H1 (cell line): ENCODE results near the gene EXD3. TPM values are rescaled to one million over a fixed set of nuclear protein-coding genes. Genes with fewer than 3 reads are reported as not detected.
A peak's percentile ranks its signal among the peaks of the same experiment; 100 is the strongest.

Experiments used
- CTCF ChIA-PET: fragments of 300-600 bp; sonication (Branson Sonifier 250); formaldehyde crosslinking; loops from one replicate; lab custom pipeline; 2021; ENCODE audit not compliant: partially characterized antibody; lab: Charles Lee
- POLR2A ChIA-PET: fragments of 300-600 bp; sonication (Branson Sonifier 250); formaldehyde crosslinking; loops from one replicate; lab custom pipeline; 2021; ENCODE audit warnings: inconsistent platforms; ENCODE audit not compliant: partially characterized antibody; lab: Charles Lee
- DNase-seq, 2 experiments: peaks; one replicate each; pipeline versions ENCODE4 v3.0.0 to v3.0.0-alpha.2; 2010 to 2022; ENCODE audit warnings: low spot score in 2 of 2, low read depth in 1 of 2, mixed read lengths in 1 of 2
- FAIRE-seq: peaks from 2 replicates; lab custom pipeline; 2011; peaks lifted over from hg19 to GRCh38; lab: Jason Lieb, UNC
- H2AFZ ChIP-seq: 2 replicates; pipeline ENCODE4 v1.8.1; 2012; ENCODE audit warnings: low read length, inconsistent platforms
- H2AK5ac ChIP-seq: 2 replicates; pipeline ENCODE4 v1.6.1; 2013; ENCODE audit warnings: low read depth, low read length
- H2BK120ac ChIP-seq: replicated peaks from 2 replicates; pipeline ENCODE3; 2013; ENCODE audit warnings: low read depth, low read length, inconsistent platforms
- H2BK12ac ChIP-seq: 2 replicates; pipeline ENCODE4 v1.6.1; 2013; ENCODE audit warnings: low read depth, low read length
- H2BK15ac ChIP-seq: 2 replicates; pipeline ENCODE4 v1.6.1; 2013; ENCODE audit warnings: low read length
- H2BK20ac ChIP-seq: 2 replicates; pipeline ENCODE4 v1.6.1; 2013; ENCODE audit warnings: low read length
- H2BK5ac ChIP-seq: 2 replicates; pipeline ENCODE4 v1.6.1; 2013; ENCODE audit warnings: low read depth, low read length
- H3K14ac ChIP-seq: 2 replicates; pipeline ENCODE4 v1.6.1; 2013; ENCODE audit warnings: inconsistent platforms; ENCODE audit not compliant: insufficient read length
- H3K18ac ChIP-seq: 2 replicates; pipeline ENCODE4 v1.6.1; 2013; ENCODE audit warnings: low read length; ENCODE audit errors: extremely low read depth
- H3K23ac ChIP-seq: 2 replicates; pipeline ENCODE4 v1.6.1; 2013; ENCODE audit warnings: inconsistent platforms; ENCODE audit not compliant: insufficient read length
- H3K23me2 ChIP-seq: 2 replicates; pipeline ENCODE4 v1.6.1; 2013; ENCODE audit warnings: low read depth, low read length
- H3K27ac ChIP-seq: 2 replicates; pipeline ENCODE4 v1.6.1; 2011; ENCODE audit warnings: low read depth, low read length, inconsistent platforms
- H3K27me3 ChIP-seq, 4 experiments: replicated peaks in 1 of 4; 1 replicate in 1 of 4; 2 replicates in 3 of 4; pipeline versions ENCODE4 v1.6.1 to v1.8.1; 2011 to 2013; ENCODE audit warnings: low read length in 3 of 4, mild to moderate bottlenecking in 3 of 4, inconsistent platforms in 2 of 4, mixed read lengths in 2 of 4, moderate library complexity in 1 of 4; ENCODE audit not compliant: control insufficient read depth in 3 of 4, insufficient read depth in 3 of 4; ENCODE audit errors: extremely low read depth in 1 of 4
- H3K36me3 ChIP-seq, 4 experiments: 2 replicates each; pipeline versions ENCODE4 v1.6.1 to v1.8.1; 2011 to 2013; ENCODE audit warnings: mild to moderate bottlenecking in 4 of 4, low read length in 3 of 4, moderate library complexity in 2 of 4, control low read depth in 1 of 4, inconsistent platforms in 1 of 4; ENCODE audit not compliant: insufficient read depth in 4 of 4, control insufficient read depth in 2 of 4
- H3K4ac ChIP-seq: replicated peaks from 2 replicates; pipeline ENCODE3; 2013; ENCODE audit warnings: low read length, low read depth, mixed read lengths, inconsistent platforms; ENCODE audit not compliant: insufficient read length
- H3K4me1 ChIP-seq, 4 experiments: replicated peaks in 1 of 4; 1 replicate in 1 of 4; 2 replicates in 3 of 4; pipeline versions ENCODE4 v1.6.1 to v1.8.1; 2011 to 2013; ENCODE audit warnings: low read length in 3 of 4, inconsistent platforms in 2 of 4, mixed read lengths in 1 of 4; ENCODE audit not compliant: insufficient read depth in 4 of 4, control insufficient read depth in 3 of 4
- H3K4me2 ChIP-seq, 2 experiments: 2 replicates each; pipeline versions ENCODE4 v1.6.1 to v1.8.1; 2011 to 2013; ENCODE audit warnings: low read depth in 2 of 2, low read length in 2 of 2, control low read depth in 1 of 2, inconsistent platforms in 1 of 2, mild to moderate bottlenecking in 1 of 2; ENCODE audit not compliant: insufficient read depth in 1 of 2
- H3K4me3 ChIP-seq, 4 experiments: fragments of 200-600, 300-600 bp in 1 of 4; sonication (generic), shearing (Covaris generic), sonication (Bioruptor Twin) in 1 of 4; 2 replicates each; pipeline versions ENCODE4 v1.5.1 to v1.8.1; 2011 to 2016; ENCODE audit warnings: low read length in 4 of 4, low read depth in 3 of 4, control low read depth in 2 of 4, inconsistent platforms in 2 of 4, mild to moderate bottlenecking in 2 of 4, mixed read lengths in 1 of 4, moderate library complexity in 1 of 4; ENCODE audit not compliant: insufficient read depth in 2 of 4; ENCODE audit errors: extremely low read depth in 1 of 4
- H3K56ac ChIP-seq: replicated peaks from 2 replicates; pipeline ENCODE3; 2013; ENCODE audit warnings: low read depth, mild to moderate bottlenecking, mixed read lengths, low read length, inconsistent platforms; ENCODE audit not compliant: insufficient read length
- H3K79me1 ChIP-seq: 2 replicates; pipeline ENCODE4 v1.6.1; 2013; ENCODE audit warnings: low read depth, low read length, control low read depth
- H3K79me2 ChIP-seq, 2 experiments: 2 replicates each; pipeline versions ENCODE4 v1.6.1 to v1.8.1; 2012 to 2013; ENCODE audit warnings: low read length in 2 of 2, mild to moderate bottlenecking in 2 of 2, inconsistent platforms in 1 of 2; ENCODE audit not compliant: insufficient read depth in 2 of 2, control insufficient read depth in 1 of 2
- H3K9ac ChIP-seq, 4 experiments: replicated peaks in 1 of 4; 1 replicate in 1 of 4; 2 replicates in 3 of 4; pipeline versions ENCODE4 v1.6.1 to v1.8.1; 2011 to 2013; ENCODE audit warnings: low read depth in 3 of 4, low read length in 3 of 4, control low read depth in 2 of 4, mild to moderate bottlenecking in 2 of 4, moderate library complexity in 2 of 4, inconsistent platforms in 1 of 4; ENCODE audit errors: extremely low read depth in 1 of 4
- H3K9me3 ChIP-seq, 2 experiments: 2 replicates each; pipeline versions ENCODE4 v1.6.1 to v1.8.1; 2012 to 2013; ENCODE audit warnings: mild to moderate bottlenecking in 2 of 2, moderate library complexity in 2 of 2, control low read depth in 1 of 2, inconsistent platforms in 1 of 2, low read depth in 1 of 2, low read length in 1 of 2, mixed read lengths in 1 of 2; ENCODE audit not compliant: insufficient read depth in 2 of 2
- H4K20me1 ChIP-seq, 2 experiments: replicated peaks in 1 of 2; 2 replicates each; pipeline versions ENCODE3 to v1.8.1; 2011 to 2013; ENCODE audit warnings: inconsistent platforms in 2 of 2, low read length in 2 of 2, mild to moderate bottlenecking in 1 of 2; ENCODE audit not compliant: insufficient read depth in 2 of 2, control insufficient read depth in 1 of 2
- H4K5ac ChIP-seq: 2 replicates; pipeline ENCODE4 v1.6.1; 2013; ENCODE audit warnings: low read length, low read depth, mixed read lengths, inconsistent platforms; ENCODE audit not compliant: insufficient read length
- H4K8ac ChIP-seq: 2 replicates; pipeline ENCODE4 v1.8.0; 2013; ENCODE audit warnings: mild to moderate bottlenecking, moderate library complexity, low read length, inconsistent platforms; ENCODE audit not compliant: insufficient read depth; ENCODE audit errors: extremely low read depth
- H4K91ac ChIP-seq: replicated peaks from 2 replicates; pipeline ENCODE3; 2013; ENCODE audit warnings: low read length, mixed read lengths, inconsistent platforms; ENCODE audit not compliant: insufficient read length
- GABPA ChIP-seq: IDR thresholded peaks from 2 replicates; pipeline ENCODE4 v1.6.1; 2011; ENCODE audit warnings: mild to moderate bottlenecking, low read length, moderate library complexity, borderline replicate concordance; ENCODE audit not compliant: insufficient read depth
- KDM4A ChIP-seq: IDR thresholded peaks from one replicate; pipeline ENCODE4 v1.7.1; 2012; ENCODE audit warnings: low read depth, mild to moderate bottlenecking, moderate library complexity, low read length, inconsistent platforms; ENCODE audit not compliant: severe bottlenecking
- POU5F1 ChIP-seq: IDR thresholded peaks from 2 replicates; pipeline ENCODE4 v1.6.1; 2011; ENCODE audit warnings: low read depth, mild to moderate bottlenecking, low read length, moderate library complexity
- SRF ChIP-seq: IDR thresholded peaks from 2 replicates; pipeline ENCODE4 v1.6.1; 2011; ENCODE audit warnings: mild to moderate bottlenecking, low read depth, low read length, moderate library complexity
- WGBS, 2 experiments: shearing (Covaris generic) in 1 of 2; methylation state at CpG; one replicate each; pipeline versions ENCODE4 v1.1.6 to v1.1.7; 2013 to 2015; ENCODE audit warnings: low lambda C conversion rate in 2 of 2, mixed read lengths in 2 of 2, inconsistent platforms in 1 of 2, low coverage in 1 of 2, missing lambda C conversion rate in 1 of 2; ENCODE audit not compliant: insufficient replicate concordance in 2 of 2, insufficient coverage in 1 of 2, insufficient read length in 1 of 2; ENCODE audit errors: extremely low coverage in 1 of 2, missing lambda C conversion rate in 1 of 2; 5-methylcytosine and 5-hydroxymethylcytosine counted together
- polyA plus RNA-seq, 7 experiments: library from polyadenylated mRNA; depleted of rRNA in 3 of 7; stranded (reverse) in 5 of 7; unstranded in 2 of 7; fragments of >200 nt in 5 of 7; fragments of 200-250 nt in 2 of 7; gene quantifications; 1 replicate in 5 of 7; 2 replicates in 1 of 7; 4 replicates in 1 of 7; pipeline versions ENCODE4 v1.2.1 to v1.2.3, GENCODE V29; 2011 to 2013; ENCODE audit warnings: missing spikeins in 2 of 7, mixed read lengths in 2 of 7
- total RNA-seq: library from RNA; stranded (reverse); fragmentation: NEBNext Ultra II Directional; extraction: Animal tissue kit (Norgen Biotek cat#: 25700); gene quantifications from 2 replicates; pipeline ENCODE4 v1.2.1, GENCODE V29; 2021

EXD3 gene
- total and polyA plus RNA-seq, 2 of the 8 experiments (the other 6 are each of a cell fraction or from before 2014, with no cell fraction given): 7.2 to 9.4 TPM

- Histone ChIP-seq H2BK20ac (no peak overlapping the region), H2BK5ac (no peak overlapping the region), H2AK5ac (no peak overlapping the region), H4K91ac (no peak overlapping the region), H3K79me2 (peaks cover 0 to 5% of the 10 kb centered on the region in 2 experiments; a peak in 1 of 4 replicates), H3K79me1 (no peaks in the 10 kb centered on the region), H4K20me1 (peaks cover 0 to 1% of the 10 kb centered on the region in 2 experiments), H3K18ac (peak overlapping the region; percentile 19), H3K14ac (no peak overlapping the region), H3K27me3 (peaks cover 0 to 13% (median 2%) of the 10 kb centered on the region in 4 experiments; a peak in 4 of 7 replicates), H3K9ac (no peak overlapping the region), H3K4ac (no peak overlapping the region), H3K23me2 (peaks cover 9% of the 10 kb centered on the region; the same call in 1 of the 2 replicates), H2AFZ (no peak overlapping the region; the same call in 1 of the 2 replicates), H3K4me3 (peak overlapping the region; percentile 24 to 84 (median 32)), H3K4me1 (peaks cover 0 to 2% (median 0%) of the 10 kb centered on the region in 4 experiments; a peak in 1 of 7 replicates), H3K4me2 (peak overlapping the region; percentile 62 to 74), H3K9me3 (no peaks in the 10 kb centered on the region), H2BK15ac (no peak overlapping the region), H2BK12ac (no peak overlapping the region), H3K36me3 (no peaks in the 10 kb centered on the region), H3K27ac (no peak overlapping the region), H4K8ac (peak overlapping the region; percentile 93), H3K56ac (no peak overlapping the region), H4K5ac (no peak overlapping the region), H3K23ac (no peak overlapping the region), H2BK120ac (no peak overlapping the region)
- TF ChIP-seq POU5F1: no peak
- TF ChIP-seq SRF: no peak
- peak; percentile 40 for TF ChIP-seq GABPA
- TF ChIP-seq KDM4A: peak; percentile 28
- CTCF ChIA-PET: interaction anchor here (0.6 to 2.4 kb wide), 13 partner anchors 8 to 759 kb away, joined by 3 to 8 read pairs (median 3); partner anchors contain the start of gene TOR4A
- no peak for DNase-seq
- POLR2A ChIA-PET: interaction anchor here (0.6 to 2.1 kb wide), 11 partner anchors 9 to 292 kb away, joined by 3 to 11 read pairs (median 4); partner anchors contain the start of gene ENTPD8
- FAIRE-seq: no peak
- 25% methylated on average over 44 of the region's 77 CpGs; no CpG with 5 or more reads in 1 of the 2 experiments for WGBS, 2 experiments
Observed at GRCh38 chr9:137423514-137424291, 741 bp upstream of the EXD3 start.
